HG02943 (cell line): ENCODE results near the gene DCDC2.
A peak's percentile ranks its signal among the peaks of the same experiment; 100 is the strongest.
"Not testable (repeated sequence)": the region's sequence is repeated elsewhere in the genome, so short reads cannot be mapped to it uniquely, and the experiment has no call there.

Experiments
- ATAC-seq: cut with Tn5 transposase; IDR thresholded peaks from one replicate; pipeline ENCODE4 v1.9.1; 2021; ENCODE audit warnings: mild to moderate bottlenecking, low read depth, moderate library complexity; ENCODE audit not compliant: unreplicated experiment

DCDC2 gene

GRCh38 chr6:24357336-24358218 is at the start of gene DCDC2:
TSS of gene DCDC2 (minus strand) at chr6:24358059. CDS start at chr6:24357750, 309 bp downstream.
- no peak for ATAC-seq

- no peak for ATAC-seq
Observed at GRCh38 chr6:24405262-24405661, 47.4 kb upstream of the DCDC2 start.

- ATAC-seq, result no peak
Observed at GRCh38 chr6:24403501-24403824, 45.6 kb upstream of the DCDC2 start.

GRCh38 chr6:24402697-24403500 is 45.0 kb upstream of the DCDC2 start, which contains the start of gene MRS2:
TSS of gene MRS2 (plus strand) at chr6:24402936. CDS start at chr6:24403047, 111 bp downstream.
- ATAC-seq, result peak; percentile 92

GRCh38 chr6:24401458-24401857 is 43.6 kb upstream of the DCDC2 start:
- ATAC-seq, result no peak

- not testable (repeated sequence) for ATAC-seq
Observed at GRCh38 chr6:24400045-24401039, 42.5 kb upstream of the DCDC2 start.

GRCh38 chr6:24397631-24398030 is 39.8 kb upstream of the DCDC2 start:
- no peak for ATAC-seq

- ATAC-seq, result no peak
Observed at GRCh38 chr6:24396824-24397223, 39.0 kb upstream of the DCDC2 start.

- ATAC-seq, result no peak
Observed at GRCh38 chr6:24394780-24395437, 37.0 kb upstream of the DCDC2 start.

GRCh38 chr6:24394061-24394779 is 36.4 kb upstream of the DCDC2 start:
- no peak for ATAC-seq

GRCh38 chr6:24391756-24392405 is 34.0 kb upstream of the DCDC2 start:
- peak; percentile 90 for ATAC-seq

- no peak for ATAC-seq
Observed at GRCh38 chr6:24391208-24391607, 33.3 kb upstream of the DCDC2 start.

GRCh38 chr6:24387818-24388217 is 30.0 kb upstream of the DCDC2 start:
- no peak for ATAC-seq

- no peak for ATAC-seq
Observed at GRCh38 chr6:24385536-24386269, 27.8 kb upstream of the DCDC2 start.

GRCh38 chr6:24384369-24385130 is 26.7 kb upstream of the DCDC2 start:
- not testable (repeated sequence) for ATAC-seq

- not testable (repeated sequence) for ATAC-seq
Observed at GRCh38 chr6:24382891-24383494, 25.1 kb upstream of the DCDC2 start.

GRCh38 chr6:24382220-24382540 is 24.3 kb upstream of the DCDC2 start:
- no peak for ATAC-seq
